ENCODE data around the gene IRF3. TPM values are rescaled to one million over a fixed set of nuclear protein-coding genes. Genes with fewer than 3 reads are reported as not detected.

The IRF3 gene
- total RNA-seq, 2 experiments from 2014 or later = 159 to 170 TPM

DNA sequence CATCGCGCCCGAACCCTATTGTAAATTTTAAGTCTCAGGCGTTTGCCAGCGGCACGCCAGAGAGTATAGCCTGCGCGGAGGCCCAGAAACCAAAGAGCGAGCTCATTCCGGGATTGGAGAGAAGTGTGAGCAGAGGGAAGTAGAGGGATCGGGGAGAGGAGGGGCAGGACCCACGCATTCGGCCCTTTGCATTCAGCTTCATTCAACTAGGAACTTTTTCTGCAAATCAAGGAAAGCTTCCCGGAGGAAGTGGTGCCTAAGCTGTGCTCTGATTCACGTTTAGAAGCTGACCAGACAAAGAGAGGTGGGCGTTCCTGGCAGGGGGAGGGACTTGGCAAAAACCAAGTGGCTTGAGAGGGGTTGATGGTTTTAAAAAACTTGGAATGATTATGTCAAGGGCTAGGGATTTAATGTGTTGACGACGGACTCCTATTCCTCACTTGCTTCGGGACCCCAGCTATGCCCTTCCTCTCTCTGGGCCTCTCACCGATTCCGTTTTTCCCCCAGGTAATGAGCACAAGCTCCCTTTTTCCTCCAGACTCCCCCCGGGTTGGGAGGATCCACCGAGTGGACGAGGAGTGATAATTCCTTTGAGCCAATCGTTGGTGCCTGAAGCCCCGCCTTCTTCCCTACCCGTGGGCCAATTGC lies 10.6 kb upstream of the IRF3 start:
- ATAC-seq = peak; percentile 18
- H3K4me1 Mint-ChIP-seq = peaks cover 37% of the 10 kb centered on the region

DNA sequence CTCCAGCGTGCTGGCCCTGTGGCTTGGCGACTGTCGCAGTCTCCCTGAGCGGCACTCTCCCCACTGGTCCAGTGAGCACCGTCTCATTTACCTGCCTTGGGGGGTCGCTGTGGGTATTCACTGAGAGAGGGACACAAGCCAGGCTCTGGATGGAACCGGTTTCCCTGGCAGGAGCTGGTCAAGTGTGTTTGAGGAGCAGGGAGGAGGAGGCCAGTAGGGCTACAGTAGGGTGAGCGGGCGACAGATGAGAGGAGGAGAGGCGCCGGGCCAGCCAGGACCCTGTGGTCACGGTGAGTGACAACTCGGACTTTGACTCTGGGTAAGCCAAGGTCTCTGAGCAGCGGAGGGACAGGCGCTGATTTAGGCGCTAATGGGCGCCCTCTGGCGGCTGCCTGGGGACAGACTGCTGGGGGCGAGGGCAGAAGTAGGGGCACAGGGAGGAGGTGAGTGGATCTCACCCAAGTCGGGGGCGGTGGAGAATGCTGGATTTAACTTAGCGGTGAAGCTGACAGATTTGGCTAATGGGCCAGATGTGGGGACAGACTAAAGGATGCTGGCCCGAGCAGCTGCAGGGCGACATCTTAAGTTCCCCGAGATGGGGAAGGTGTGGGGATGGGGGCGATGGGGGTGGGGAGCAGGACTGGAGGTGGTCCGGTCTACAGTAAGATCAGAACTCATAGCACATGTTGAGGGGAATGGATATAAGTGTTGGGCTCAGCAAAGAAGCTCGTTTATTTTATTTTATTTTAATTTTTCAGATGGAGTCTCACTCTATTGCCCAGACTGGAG lies 6.7 kb upstream of the IRF3 start:
- ATAC-seq (no peak), DNase-seq (peak; percentile 81)
- no peaks in the 10 kb centered on the region for H3K27me3 Mint-ChIP-seq
- H3K9me3 Mint-ChIP-seq (ENCODE audit: low read depth) = no peaks in the 10 kb centered on the region
- peak overlapping the region; percentile 4 for H3K27ac Mint-ChIP-seq
- H3K4me3 Mint-ChIP-seq = no peak overlapping the region
- CTCF ChIA-PET = interaction anchor here (0.6 to 3.6 kb wide), 19 partner anchors 9 to 202 kb away, joined by 3 to 21 read pairs (median 4); partner anchors contain the start of genes NOSIP and RRAS
- H3K36me3 Mint-ChIP-seq = peaks cover 6% of the 10 kb centered on the region
- peaks cover 17% of the 10 kb centered on the region for H3K4me1 Mint-ChIP-seq

More for the DNA sequence above, 10.6 kb upstream of the IRF3 start:
- no peak for DNase-seq
- H3K9me3 Mint-ChIP-seq (ENCODE audit: low read depth) = no peaks in the 10 kb centered on the region
- H3K4me3 Mint-ChIP-seq = peak overlapping the region; percentile 74
- CTCF ChIA-PET = interaction anchor here (1.0 to 7.0 kb wide), 24 partner anchors 10 to 253 kb away, joined by 3 to 68 read pairs (median 4); partner anchors contain the start of genes AKT1S1, ATF5, BCL2L12 and FLT3LG
- no peaks in the 10 kb centered on the region for H3K27me3 Mint-ChIP-seq
- H3K27ac Mint-ChIP-seq = peak overlapping the region; percentile 99
- peaks cover 3% of the 10 kb centered on the region for H3K36me3 Mint-ChIP-seq

DNA sequence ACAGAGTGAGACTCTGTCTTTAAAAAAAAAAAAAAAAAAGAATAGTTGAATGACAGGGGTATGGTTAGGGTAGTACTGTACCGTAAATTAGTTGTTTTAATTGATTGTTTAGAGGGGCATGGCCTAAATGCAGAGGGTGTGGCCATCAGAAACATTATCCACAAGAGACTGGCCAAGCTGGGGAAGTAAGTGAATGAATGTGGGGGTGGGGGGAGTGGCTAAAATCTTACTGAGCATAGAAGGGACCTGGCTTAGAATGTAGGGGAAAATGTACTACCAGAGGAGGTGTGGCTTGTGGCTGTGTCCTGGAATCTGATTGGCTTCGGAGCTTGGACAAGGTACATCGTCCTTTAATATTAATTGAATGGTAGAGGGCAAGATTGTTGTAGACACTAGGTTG lies 3.9 kb upstream of the IRF3 start:
- H3K4me3 Mint-ChIP-seq = no peak overlapping the region
- H3K27ac Mint-ChIP-seq = no peak overlapping the region
- peaks cover 6% of the 10 kb centered on the region for H3K36me3 Mint-ChIP-seq
- DNase-seq (no peak), ATAC-seq (no peak)
- CTCF ChIA-PET = interaction anchor here (1.3 to 2.2 kb wide), 3 partner anchors 9 to 163 kb away, joined by 4 to 10 read pairs (median 5); no protein-coding TSS in a partner anchor
- no peaks in the 10 kb centered on the region for H3K9me3 Mint-ChIP-seq (ENCODE audit: low read depth)
- no peaks in the 10 kb centered on the region for H3K27me3 Mint-ChIP-seq
- H3K4me1 Mint-ChIP-seq = peaks cover 22% of the 10 kb centered on the region

DNA sequence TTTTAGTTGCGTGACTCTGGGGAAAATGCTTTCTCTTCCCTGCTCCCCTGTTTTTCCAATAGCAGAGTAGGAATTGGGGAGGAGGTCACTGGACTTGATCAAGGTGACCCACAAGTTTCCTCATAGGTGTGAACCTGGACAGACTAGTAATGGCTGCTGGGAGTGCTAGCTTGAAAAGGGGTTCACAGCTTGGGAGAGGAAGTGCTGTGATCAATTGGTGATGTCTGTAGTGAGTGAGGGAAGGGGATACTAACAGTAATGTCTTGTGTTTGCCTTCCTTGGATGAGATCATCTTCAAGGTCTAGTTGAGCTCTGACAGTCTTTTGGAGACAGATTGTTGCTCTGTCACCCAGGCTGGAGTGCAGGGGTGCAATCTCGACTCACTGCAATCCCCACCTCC lies 1.8 kb upstream of the IRF3 start:
- ATAC-seq = no peak
- Mint-ChIP-seq H3K27me3 (no peaks in the 10 kb centered on the region), H3K36me3 (peaks cover 12% of the 10 kb centered on the region), H3K4me1 (peaks cover 40% of the 10 kb centered on the region), H3K4me3 (peak overlapping the region; percentile 97), H3K9me3 (ENCODE audit: low read depth) (no peaks in the 10 kb centered on the region), H3K27ac (peak overlapping the region; percentile 54)
- CTCF ChIA-PET = interaction anchor here (0.6 to 6.6 kb wide), 3 partner anchors 10 to 165 kb away, joined by 5 to 64 read pairs (median 6); partner anchors contain the start of gene PRMT1
- DNase-seq = no peak

DNA sequence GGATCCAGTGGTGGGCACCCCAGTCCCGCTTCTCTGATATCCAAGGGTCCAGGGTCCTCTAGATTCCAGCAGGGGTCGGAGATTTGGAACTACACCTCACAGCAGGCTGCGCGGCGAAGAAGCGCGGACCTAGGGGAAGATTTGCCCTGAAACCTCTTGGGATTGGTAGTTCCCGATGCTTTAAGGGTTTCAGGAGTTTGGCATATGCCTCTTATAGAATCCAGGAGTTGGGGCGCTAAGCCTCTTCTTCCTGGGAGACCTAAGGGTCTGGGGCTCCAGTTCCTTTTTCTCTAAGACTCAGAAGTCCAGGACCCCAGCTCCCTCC lies 425 bp upstream of the IRF3 start:
- Mint-ChIP-seq H3K4me3 (peak overlapping the region; percentile 97), H3K27ac (peak overlapping the region; percentile 92), H3K4me1 (peaks cover 34% of the 10 kb centered on the region), H3K27me3 (no peaks in the 10 kb centered on the region), H3K36me3 (peaks cover 14% of the 10 kb centered on the region), H3K9me3 (ENCODE audit: low read depth) (no peaks in the 10 kb centered on the region)
- CTCF ChIA-PET = interaction anchor here (0.9 to 6.6 kb wide), 3 partner anchors 11 to 197 kb away, joined by 3 to 64 read pairs (median 5); partner anchors contain the start of genes PRMT1 and SCAF1
- no peak for ATAC-seq
- DNase-seq = no peak

DNA sequence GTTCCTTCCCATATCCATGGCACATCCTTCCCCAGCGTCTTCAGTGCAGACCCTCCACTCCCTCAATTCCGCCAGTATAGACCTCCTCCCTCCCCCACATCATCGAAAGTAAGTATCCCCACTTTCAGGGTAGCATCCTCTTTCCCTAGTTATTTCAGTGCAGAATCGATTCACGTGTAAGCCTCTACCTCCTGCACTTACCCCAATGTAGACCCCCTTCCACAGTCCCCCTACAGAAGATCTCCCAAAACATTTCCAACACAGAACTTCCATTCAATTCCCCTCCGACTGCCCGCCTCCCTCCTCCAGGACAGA lies 664 bp downstream of the IRF3 start:
- ATAC-seq = no peak

DNA sequence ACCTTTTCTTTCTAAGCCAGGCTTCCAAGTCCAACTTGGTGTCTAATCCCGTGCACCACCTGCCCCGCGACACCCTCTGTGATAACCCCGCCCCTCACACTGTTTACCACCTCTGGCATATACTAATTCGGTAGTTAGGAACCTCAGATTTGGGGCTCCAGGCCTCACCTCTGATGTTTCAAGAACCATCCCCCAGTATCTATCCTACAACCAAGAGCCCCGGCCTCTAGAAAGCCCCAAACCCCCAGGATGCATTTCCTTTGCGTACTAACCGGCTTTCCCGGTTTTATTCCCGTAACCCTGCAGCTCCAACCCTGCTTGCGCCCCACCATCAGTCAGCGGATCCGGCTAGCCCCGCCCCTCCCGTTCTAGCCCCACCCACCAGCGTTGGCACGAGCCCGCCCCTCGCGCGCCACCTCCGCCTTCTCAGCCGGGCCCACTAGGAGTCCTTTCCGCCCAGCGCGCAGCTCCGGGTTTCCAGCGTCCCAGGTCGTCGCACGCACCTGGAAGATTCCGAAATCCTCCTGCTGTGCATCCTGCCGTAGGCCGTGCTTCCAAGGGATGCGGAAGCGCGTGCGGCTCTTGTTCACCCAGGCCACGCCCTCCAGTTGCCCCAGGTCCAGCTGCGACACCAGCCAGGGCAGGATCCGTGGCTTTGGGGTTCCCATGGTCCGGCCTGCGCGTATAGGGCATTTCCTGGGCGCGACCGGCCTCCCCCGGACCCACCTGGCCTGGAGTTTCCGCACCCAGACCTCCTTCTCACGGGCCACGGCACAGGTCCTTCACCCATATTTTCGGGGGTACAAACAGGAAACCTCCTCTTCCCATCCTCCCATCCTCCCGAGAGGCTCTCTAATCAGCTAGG lies 1.3 kb downstream of the IRF3 start:
- Mint-ChIP-seq H3K4me1 (peaks cover 34% of the 10 kb centered on the region), H3K9me3 (ENCODE audit: low read depth) (no peaks in the 10 kb centered on the region), H3K36me3 (peaks cover 16% of the 10 kb centered on the region), H3K27ac (peak overlapping the region; percentile 92), H3K4me3 (peak overlapping the region; percentile 97), H3K27me3 (no peaks in the 10 kb centered on the region)
- DNase-seq = peak; percentile 94
- peak; percentile 74 for ATAC-seq
- CTCF ChIA-PET = interaction anchor here (0.6 to 6.6 kb wide), 12 partner anchors 8 to 1387 kb away, joined by 3 to 64 read pairs (median 4); partner anchors contain the start of genes PRMT1 and SCAF1

More for the DNA sequence above, 664 bp downstream of the IRF3 start:
- Mint-ChIP-seq H3K36me3 (peaks cover 18% of the 10 kb centered on the region), H3K27ac (peak overlapping the region; percentile 92), H3K4me1 (peaks cover 34% of the 10 kb centered on the region), H3K27me3 (no peaks in the 10 kb centered on the region), H3K9me3 (ENCODE audit: low read depth) (no peaks in the 10 kb centered on the region), H3K4me3 (peak overlapping the region; percentile 97)
- DNase-seq = no peak
- CTCF ChIA-PET = interaction anchor here (1.0 to 6.6 kb wide), 8 partner anchors 7 to 116 kb away, joined by 3 to 64 read pairs (median 5); partner anchors contain the start of genes PRMT1 and SCAF1

DNA sequence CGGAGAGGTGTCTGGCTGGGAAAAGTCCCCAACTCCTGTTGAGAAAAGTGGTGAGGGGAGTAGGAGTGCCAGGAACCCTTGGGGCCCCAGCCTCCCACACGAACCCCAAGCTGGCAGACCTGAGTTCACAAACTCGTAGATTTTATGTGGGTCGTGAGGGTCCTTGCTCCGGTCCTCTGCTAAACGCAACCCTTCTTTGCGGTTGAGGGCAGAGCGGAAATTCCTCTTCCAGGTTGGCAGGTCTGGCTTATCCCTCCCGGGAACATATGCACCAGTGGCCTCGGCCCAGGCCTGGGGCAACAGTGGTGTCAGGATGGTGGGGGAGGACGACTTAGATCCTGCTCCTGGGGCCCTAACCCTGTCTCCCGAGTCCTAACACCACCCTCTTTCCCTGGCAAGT lies 2.4 kb downstream of the IRF3 start:
- no peak for DNase-seq
- Mint-ChIP-seq H3K36me3 (peaks cover 21% of the 10 kb centered on the region), H3K4me3 (peak overlapping the region; percentile 97), H3K27ac (peak overlapping the region; percentile 92), H3K4me1 (peaks cover 34% of the 10 kb centered on the region), H3K27me3 (no peaks in the 10 kb centered on the region), H3K9me3 (ENCODE audit: low read depth) (no peaks in the 10 kb centered on the region)
- CTCF ChIA-PET = interaction anchor here (1.5 to 6.6 kb wide), 4 partner anchors 9 to 20 kb away, joined by 4 to 64 read pairs (median 8); partner anchors contain the start of gene PRMT1
- ATAC-seq = no peak

DNA sequence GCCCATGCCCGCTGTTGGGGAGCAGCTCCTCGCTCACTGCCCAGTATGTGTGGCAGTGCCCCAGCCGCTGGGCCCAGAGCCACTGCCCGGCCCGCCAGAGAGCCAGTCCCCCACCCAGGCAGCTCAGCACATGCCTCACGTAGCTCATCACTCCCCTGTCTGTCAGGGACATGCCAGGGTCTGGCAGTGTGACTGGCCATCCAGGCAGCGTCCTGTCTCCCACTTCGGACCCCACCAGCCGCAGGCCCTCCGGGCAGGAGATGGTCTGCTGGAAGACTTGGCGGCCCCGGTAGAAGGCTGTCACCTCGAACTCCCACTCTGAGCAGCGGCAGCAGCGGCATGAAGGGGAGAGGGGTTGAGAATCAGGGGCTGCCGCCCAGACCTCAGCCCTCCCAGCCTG lies 3.6 kb downstream of the IRF3 start:
- no peak overlapping the region for H3K27ac Mint-ChIP-seq
- no peak for ATAC-seq
- no peaks in the 10 kb centered on the region for H3K9me3 Mint-ChIP-seq (ENCODE audit: low read depth)
- peaks cover 25% of the 10 kb centered on the region for H3K36me3 Mint-ChIP-seq
- no peaks in the 10 kb centered on the region for H3K27me3 Mint-ChIP-seq
- no peak overlapping the region for H3K4me3 Mint-ChIP-seq
- CTCF ChIA-PET = interaction anchor here (1.1 to 2.7 kb wide), 2 partner anchors 10 to 19 kb away, joined by 3 to 11 read pairs; no protein-coding TSS in a partner anchor
- peaks cover 27% of the 10 kb centered on the region for H3K4me1 Mint-ChIP-seq
- no peak for DNase-seq

DNA sequence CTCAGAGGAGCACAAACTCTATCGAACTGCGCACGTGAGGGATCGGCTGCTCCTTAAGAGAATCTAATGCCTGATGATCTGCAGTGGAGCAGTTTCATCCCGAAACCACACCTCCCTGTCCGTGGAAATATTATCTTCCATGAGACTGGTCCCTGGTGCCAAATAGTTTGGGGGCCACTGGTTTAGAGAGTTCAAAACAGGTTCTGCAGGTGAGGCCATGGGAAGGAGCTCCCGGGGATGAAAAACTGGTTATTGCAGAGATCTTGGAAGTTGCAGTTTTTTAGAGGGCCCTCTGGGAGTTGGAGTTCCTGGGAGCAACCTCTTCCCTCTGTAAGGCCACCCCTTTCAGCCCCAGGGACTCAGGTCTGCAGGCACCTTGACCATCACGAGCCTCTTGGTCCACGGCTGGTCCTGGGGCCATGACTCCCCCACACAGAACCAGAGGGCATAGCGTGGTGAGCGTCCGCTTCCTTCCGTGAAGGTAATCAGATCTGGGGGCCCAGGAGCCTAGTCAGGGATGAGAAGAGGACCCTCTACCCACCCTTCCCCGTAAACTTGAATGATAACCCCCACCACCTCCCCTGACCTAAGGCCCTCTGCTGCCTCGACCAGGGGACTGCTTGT lies 5.2 kb downstream of the IRF3 start:
- H3K4me1 Mint-ChIP-seq = peaks cover 21% of the 10 kb centered on the region
- H3K36me3 Mint-ChIP-seq = peaks cover 29% of the 10 kb centered on the region
- CTCF ChIA-PET = interaction anchor here (1.2 kb wide), 1 partner anchor 158 kb away, joined by 3 read pairs; no protein-coding TSS in a partner anchor
- no peak overlapping the region for H3K27ac Mint-ChIP-seq
- H3K27me3 Mint-ChIP-seq = no peaks in the 10 kb centered on the region
- DNase-seq (no peak), ATAC-seq (no peak)
- no peak overlapping the region for H3K4me3 Mint-ChIP-seq
- H3K9me3 Mint-ChIP-seq (ENCODE audit: low read depth) = no peaks in the 10 kb centered on the region

DNA sequence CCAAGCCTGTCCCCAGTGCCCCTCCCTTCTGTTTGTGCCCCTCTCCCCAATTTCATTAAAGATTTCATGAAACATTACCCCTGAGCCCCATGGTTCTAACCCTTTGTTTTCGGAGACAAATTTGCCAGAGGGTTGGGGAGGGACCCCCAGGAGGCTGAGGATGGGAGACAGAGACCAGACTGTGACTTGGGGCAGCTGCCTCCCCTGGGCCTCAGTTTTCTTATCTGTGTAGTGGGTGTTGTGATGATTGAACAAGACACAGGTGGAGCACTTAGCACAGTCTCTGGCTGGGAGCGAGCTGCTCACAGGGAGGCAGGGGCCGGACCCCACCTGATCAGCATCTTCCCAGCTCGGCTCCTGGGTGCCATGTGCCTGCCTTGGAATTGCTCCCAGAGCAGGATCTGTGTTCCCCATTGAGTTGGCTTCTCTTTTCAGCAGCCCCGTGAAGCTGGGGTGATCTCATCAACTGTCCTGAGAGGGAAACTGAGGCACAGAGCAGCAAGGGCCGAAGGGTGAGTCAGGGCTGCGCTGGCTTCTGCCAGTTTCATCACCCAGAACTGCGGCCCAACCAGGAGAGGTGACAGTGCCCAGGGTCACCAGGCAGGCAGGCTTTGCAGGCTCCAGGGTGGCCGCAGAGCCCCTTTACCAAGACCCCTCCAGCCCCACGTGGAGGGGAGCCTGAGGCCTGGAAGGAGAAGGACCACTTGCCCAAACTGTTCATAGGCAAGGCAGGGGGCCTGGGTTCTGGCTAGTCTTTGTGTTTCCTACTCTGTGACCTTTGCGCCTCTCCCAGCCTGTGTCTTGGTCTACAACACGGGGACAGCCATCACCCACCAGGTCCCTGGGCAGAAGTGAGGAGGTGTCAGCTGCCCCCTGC lies 6.9 kb downstream of the IRF3 start:
- DNase-seq = no peak
- peaks cover 35% of the 10 kb centered on the region for H3K36me3 Mint-ChIP-seq
- no peak overlapping the region for H3K27ac Mint-ChIP-seq
- no peaks in the 10 kb centered on the region for H3K27me3 Mint-ChIP-seq
- H3K4me1 Mint-ChIP-seq = peaks cover 17% of the 10 kb centered on the region
- no peak for ATAC-seq
- no peaks in the 10 kb centered on the region for H3K9me3 Mint-ChIP-seq (ENCODE audit: low read depth)
- H3K4me3 Mint-ChIP-seq = no peak overlapping the region
- CTCF ChIA-PET = interaction anchor here (0.9 kb wide), 1 partner anchor 18 kb away, joined by 3 read pairs; the partner anchor contains the start of gene PRMT1

DNA sequence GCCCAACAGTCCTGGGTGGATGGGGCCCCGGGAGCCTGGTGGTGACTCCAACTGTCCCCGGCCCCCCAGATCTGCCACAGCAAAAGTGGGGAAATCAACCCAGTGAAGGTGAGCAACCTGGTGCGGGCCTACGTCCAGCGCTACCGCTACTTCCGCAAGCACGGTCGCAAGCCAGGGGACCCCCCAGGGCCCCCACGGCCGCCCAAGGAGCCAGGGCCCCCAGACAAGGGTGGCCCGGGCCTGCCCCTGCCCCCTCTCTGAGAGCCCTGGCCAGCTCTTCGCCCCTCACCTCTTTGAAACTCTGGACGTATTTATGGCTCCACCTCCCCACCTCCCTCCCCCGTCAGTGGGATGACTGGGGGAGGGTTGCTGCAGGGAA lies 7.5 kb downstream of the IRF3 start:
- CTCF ChIA-PET = interaction anchor here (1.7 kb wide), 1 partner anchor 88 kb away, joined by 4 read pairs; no protein-coding TSS in a partner anchor
- H3K4me1 Mint-ChIP-seq = peaks cover 10% of the 10 kb centered on the region
- ATAC-seq (no peak), DNase-seq (no peak)
- no peak overlapping the region for H3K4me3 Mint-ChIP-seq
- no peak overlapping the region for H3K27ac Mint-ChIP-seq
- H3K36me3 Mint-ChIP-seq = peaks cover 35% of the 10 kb centered on the region
- no peaks in the 10 kb centered on the region for H3K27me3 Mint-ChIP-seq
- H3K9me3 Mint-ChIP-seq (ENCODE audit: low read depth) = no peaks in the 10 kb centered on the region

All from activated CD8-positive, alpha-beta memory T cell treated with anti-CD3 and anti-CD28 coated beads, Interleukin-2, amount 10 ng/mL, durations not matched to agents 7 days and 5 days (primary cell).